Panc1 (cell line): ENCODE measurements around the gene RASGEF1B. TPM values are rescaled to one million over a fixed set of nuclear protein-coding genes. Genes with fewer than 3 reads are reported as not detected.

Source experiments
- ATAC-seq: fragments of 200-7000 bp; cut with Tn5 transposase; 2 replicates; pipeline ENCODE4 v1.9.1; 2020; ENCODE audit warnings: mild to moderate bottlenecking, moderate library complexity
- BruUV-seq: library from RNA; stranded (reverse); fragments of 400-500 nt; replicated peaks from 2 replicates; lab custom pipeline; 2021; lab: Mats Ljungman, UMichigan
- CTCF ChIA-PET: fragments of 300-600 bp; sonication (Branson Sonifier 250); formaldehyde crosslinking; loops from one replicate; lab custom pipeline; 2022; ENCODE audit warnings: antibody characterized with exemption; lab: Charles Lee
- POLR2A ChIA-PET: fragments of 300-600 bp; sonication (Branson Sonifier 250); formaldehyde crosslinking; loops from one replicate; lab custom pipeline; 2022; ENCODE audit warnings: antibody characterized with exemption; lab: Charles Lee
- DNase-seq: peaks from one replicate; pipeline ENCODE4 v3.0.0-alpha.2; 2010; ENCODE audit warnings: low read depth, low spot score
- H3K27ac ChIP-seq: 2 replicates; pipeline ENCODE4 v1.5.1; 2011; ENCODE audit warnings: mild to moderate bottlenecking, low read length, inconsistent platforms
- H3K27me3 ChIP-seq: fragments of 200-500 bp; sonication (Bioruptor generic); 2 replicates; pipeline ENCODE4 v1.6.0; 2014; ENCODE audit warnings: low read length, inconsistent platforms; ENCODE audit not compliant: control insufficient read depth, insufficient read depth
- H3K36me3 ChIP-seq: fragments of 200-500 bp; sonication (Bioruptor generic); 2 replicates; pipeline ENCODE4 v1.5.1; 2014; ENCODE audit warnings: inconsistent platforms, mild to moderate bottlenecking, low read length, moderate library complexity; ENCODE audit not compliant: control insufficient read depth, insufficient read depth
- H3K4me1 ChIP-seq: 2 replicates; pipeline ENCODE4 v1.5.1; 2011; ENCODE audit warnings: inconsistent platforms, mild to moderate bottlenecking, low read length, moderate library complexity; ENCODE audit not compliant: control insufficient read depth, insufficient read depth
- H3K4me3 ChIP-seq, 2 experiments: 2 replicates each; pipeline ENCODE4 v1.5.1; 2011 to 2012; ENCODE audit warnings: low read depth in 2 of 2, low read length in 2 of 2, mild to moderate bottlenecking in 2 of 2, inconsistent platforms in 1 of 2, moderate library complexity in 1 of 2
- H3K9me3 ChIP-seq: fragments of 200-500 bp; sonication (Bioruptor generic); 2 replicates; pipeline ENCODE4 v1.5.1; 2014; ENCODE audit warnings: low read depth, mild to moderate bottlenecking, inconsistent platforms, low read length, moderate library complexity; ENCODE audit not compliant: control insufficient read depth, insufficient read depth
- CTCF ChIP-seq: fragments of 450-650 bp; IDR thresholded peaks from 2 replicates; pipeline ENCODE4 v1.5.1; 2017; ENCODE audit warnings: mild to moderate bottlenecking
- POLR2AphosphoS5 ChIP-seq: IDR thresholded peaks from 2 replicates; pipeline ENCODE4 v1.6.1; 2012; ENCODE audit warnings: mild to moderate bottlenecking, low read depth, low read length, moderate library complexity
- REST ChIP-seq, 2 experiments: IDR thresholded peaks; 2 replicates each; pipeline ENCODE4 v1.6.1; 2011 to 2012; ENCODE audit warnings: low read depth in 2 of 2, control low read depth in 1 of 2, low read length in 1 of 2, mild to moderate bottlenecking in 1 of 2, moderate library complexity in 1 of 2; ENCODE audit not compliant: insufficient read depth in 1 of 2
- SIN3A ChIP-seq: IDR thresholded peaks from 2 replicates; pipeline ENCODE4 v1.6.1; 2012; ENCODE audit warnings: low read depth, mild to moderate bottlenecking, low read length, moderate library complexity, borderline replicate concordance; ENCODE audit not compliant: insufficient read depth
- TCF7L2 ChIP-seq: IDR thresholded peaks from 2 replicates; pipeline ENCODE4 v1.6.1; 2011; ENCODE audit warnings: mild to moderate bottlenecking, low read depth, low read length, inconsistent platforms
- in situ Hi-C: cut with HindIII; loops from 2 replicates; pipeline ENCODE4 v1.10.0; 2016; ENCODE audit warnings: low sequenced_read_pairs, low pct_unique_long_range_greater_than_20kb
- intact Hi-C: fragments of 100-400 bp; cut with micrococcal nuclease; formaldehyde crosslinking; loops from one replicate; pipeline ENCODE4 v1.10.0; 2022; ENCODE audit not compliant: unreplicated experiment
- total RNA-seq: library from RNA; stranded (reverse); gene quantifications from one replicate; pipeline ENCODE4 v1.2.1, GENCODE V29; 2021; ENCODE audit not compliant: unreplicated experiment

The RASGEF1B gene
- total RNA-seq, 1 experiment from 2014 or later: not detected

DNA sequence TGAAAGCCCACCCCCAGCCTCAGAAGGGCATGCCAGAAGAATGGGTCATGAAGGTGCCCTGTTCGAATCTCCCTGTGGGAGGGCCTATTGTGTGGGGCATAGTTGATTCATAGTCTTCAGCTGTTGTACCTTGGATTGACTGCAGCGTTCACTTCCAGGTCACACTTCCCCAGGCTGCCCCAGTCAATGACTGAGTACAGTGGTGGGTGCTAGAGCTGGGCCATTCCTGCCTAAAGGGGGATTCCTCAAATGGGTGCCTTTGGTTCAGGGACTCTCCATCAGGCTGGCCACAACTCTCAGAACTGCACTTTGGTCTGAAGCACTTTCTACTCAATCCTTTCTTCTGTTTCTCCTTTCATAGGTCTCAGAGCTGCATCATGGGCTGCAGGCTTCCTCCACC, 35.0 kb upstream of the RASGEF1B start:
- H3K27me3 ChIP-seq: no peaks in the 10 kb centered on the region
- no peak overlapping the region for H3K4me3 ChIP-seq
- POLR2A ChIA-PET: no interaction called here
- ATAC-seq (no peak), DNase-seq (no peak)
- TF ChIP-seq POLR2AphosphoS5 (no peak), SIN3A (no peak), TCF7L2 (no peak), CTCF (no peak), REST (IDR thresholded peaks at IDR 0.05; ENCODE audit: insufficient read depth in 1 of 2, low read depth in 2 of 2, low read length in 1 of 2) (no peak)
- CTCF ChIA-PET: no interaction called here
- intact Hi-C loops (no loop called here), in situ Hi-C loops (no loop called here)
- H3K36me3 ChIP-seq: no peaks in the 10 kb centered on the region
- H3K27ac ChIP-seq: no peak overlapping the region
- no TSS peak for BruUV-seq
- H3K9me3 ChIP-seq: no peaks in the 10 kb centered on the region
- H3K4me1 ChIP-seq: no peaks in the 10 kb centered on the region

DNA sequence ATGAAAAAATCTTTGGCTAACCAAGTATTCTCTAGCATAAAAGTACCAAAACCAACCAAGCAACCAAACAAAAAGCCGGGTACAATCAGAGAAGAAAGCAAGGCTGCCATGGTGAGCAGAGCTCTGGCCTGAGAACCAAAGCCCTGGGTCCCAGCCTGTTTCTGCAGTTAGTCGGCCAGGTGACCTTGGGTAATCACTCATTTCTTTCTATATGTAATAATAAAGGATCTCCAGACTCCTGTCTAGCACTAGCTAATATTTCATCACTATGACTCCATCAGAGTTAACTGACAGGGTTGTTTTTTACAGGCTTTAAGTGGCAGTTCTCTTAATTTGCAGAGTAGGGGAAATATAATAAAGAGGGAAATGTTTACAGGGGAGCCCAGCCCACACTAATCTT, 34.0 kb upstream of the RASGEF1B start:
- DNase-seq (no peak), ATAC-seq (no peak)
- no peak overlapping the region for H3K27ac ChIP-seq
- H3K36me3 ChIP-seq: no peaks in the 10 kb centered on the region
- POLR2A ChIA-PET: no interaction called here
- CTCF ChIA-PET: no interaction called here
- intact Hi-C loops (no loop called here), in situ Hi-C loops (no loop called here)
- TF ChIP-seq CTCF (no peak), POLR2AphosphoS5 (no peak), TCF7L2 (no peak), REST (IDR thresholded peaks at IDR 0.05; ENCODE audit: insufficient read depth in 1 of 2, low read depth in 2 of 2, low read length in 1 of 2) (no peak), SIN3A (no peak)
- BruUV-seq: no TSS peak
- no peaks in the 10 kb centered on the region for H3K9me3 ChIP-seq
- no peak overlapping the region for H3K4me3 ChIP-seq
- H3K4me1 ChIP-seq: no peaks in the 10 kb centered on the region
- H3K27me3 ChIP-seq: no peaks in the 10 kb centered on the region
